Body of pancreas (tissue), 4 donors: Measurements from ENCODE around the gene CHD6. TPM values are rescaled to one million over a fixed set of nuclear protein-coding genes. Genes with fewer than 3 reads are reported as not detected.

Experiments used
- ATAC-seq: fragments of 150-250 bp; one replicate; pipeline ENCODE4 v1.9.1; 2016
- DNase-seq, 4 donors: peaks; one replicate each; pipeline ENCODE4 v3.0.0-alpha.2; 2019
- H3K27ac ChIP-seq, 4 donors: fragments of 200-600 bp; sonication (generic); 1 replicate in 3 of 4; 2 replicates in 1 of 4; pipeline versions ENCODE4 v1.5.1 to v1.6.1; 2016 to 2019; ENCODE audit warnings: mild to moderate bottlenecking in 1 of 4, mixed read lengths in 1 of 4, moderate library complexity in 1 of 4
- H3K27me3 ChIP-seq, 2 donors: fragments of 200-600 bp; sonication (generic); one replicate each; pipeline ENCODE4 v1.6.0; 2016; ENCODE audit warnings: mild to moderate bottlenecking in 1 of 2
- H3K36me3 ChIP-seq, 2 donors: fragments of 200-600 bp; sonication (generic); replicated peaks in 1 of 2; 2 replicates each; pipeline ENCODE4 v1.5.1; 2016; ENCODE audit warnings: low read depth in 2 of 2; ENCODE audit not compliant: insufficient read depth in 1 of 2
- H3K4me1 ChIP-seq: fragments of 200-600 bp; sonication (generic); one replicate; pipeline ENCODE4 v1.6.0; 2016
- H3K4me3 ChIP-seq, 2 donors: fragments of 200-600 bp; sonication (generic); 1 replicate in 1 of 2; 2 replicates in 1 of 2; pipeline ENCODE4 v1.5.1; 2016 to 2019
- H3K9me3 ChIP-seq, 3 donors: fragments of 200-600 bp; sonication (generic); 1 replicate in 2 of 3; 2 replicates in 1 of 3; pipeline ENCODE4 v1.5.1; 2016
- CTCF ChIP-seq, 7 experiments: fragments of 450-650 bp in 4 of 7; fragments of 200-600 bp in 3 of 7; sonication (generic) in 3 of 7; IDR thresholded peaks; one replicate each; pipeline ENCODE4 v1.5.1; 2016 to 2019; ENCODE audit warnings: antibody characterized with exemption in 7 of 7
- POLR2A ChIP-seq, 3 donors: fragments of 450-650 bp; IDR thresholded peaks; one replicate each; pipeline ENCODE4 v1.6.1; 2016; ENCODE audit warnings: antibody characterized with exemption in 3 of 3, mild to moderate bottlenecking in 2 of 3
- WGBS, 2 donors: methylation state at CpG; one replicate each; pipeline ENCODE4 v1.1.5; 2017; 5-methylcytosine and 5-hydroxymethylcytosine counted together
- intact Hi-C: fragments of 100-400 bp; cut with DNase I; formaldehyde crosslinking; loops from one replicate; pipeline ENCODE4 v1.15.1; 2023
- total RNA-seq, 2 donors: library from RNA; depleted of rRNA; stranded (reverse); fragments of >200 nt; gene quantifications; one replicate each; pipeline ENCODE4 v1.1.0, GENCODE V29; 2016

The CHD6 gene
- total RNA-seq, 2 donors from 2014 or later: 21.8 to 43.5 TPM

GRCh38 chr20:41412324-41413120, 205.7 kb downstream of the CHD6 start:
- H3K4me1 ChIP-seq: no peaks in the 10 kb centered on the region
- ATAC-seq: no peak
- no peaks in the 10 kb centered on the region for H3K27me3 ChIP-seq
- intact Hi-C loops: no loop called here
- no peaks in the 10 kb centered on the region for H3K9me3 ChIP-seq
- H3K4me3 ChIP-seq: no peak overlapping the region
- H3K27ac ChIP-seq: no peak overlapping the region
- H3K36me3 ChIP-seq: peaks cover 0 to 56% of the 10 kb centered on the region in 2 donors
- 90 to 91% methylated on average over 12 of the region's 12 CpGs for WGBS, 2 donors
- DNase-seq: no peak
- TF ChIP-seq POLR2A (IDR thresholded peaks at IDR 0.05) (no peak), CTCF (IDR thresholded peaks at IDR 0.05) (no peak)

GRCh38 chr20:41411391-41411847, 206.8 kb downstream of the CHD6 start:
- Histone ChIP-seq H3K36me3 (peaks cover 0 to 64% of the 10 kb centered on the region in 2 donors), H3K4me1 (no peaks in the 10 kb centered on the region), H3K4me3 (no peak overlapping the region), H3K27me3 (no peaks in the 10 kb centered on the region), H3K27ac (no peak overlapping the region), H3K9me3 (no peaks in the 10 kb centered on the region)
- DNase-seq (no peak), ATAC-seq (no peak)
- peak in 3 of 7 experiments; percentile 16 to 37 (median 31) for TF ChIP-seq CTCF (IDR thresholded peaks at IDR 0.05)
- TF ChIP-seq POLR2A (IDR thresholded peaks at IDR 0.05): no peak
- WGBS, 2 donors: 28 to 32% methylated on average over 2 of the region's 2 CpGs
- intact Hi-C loops: no loop called here

DNA sequence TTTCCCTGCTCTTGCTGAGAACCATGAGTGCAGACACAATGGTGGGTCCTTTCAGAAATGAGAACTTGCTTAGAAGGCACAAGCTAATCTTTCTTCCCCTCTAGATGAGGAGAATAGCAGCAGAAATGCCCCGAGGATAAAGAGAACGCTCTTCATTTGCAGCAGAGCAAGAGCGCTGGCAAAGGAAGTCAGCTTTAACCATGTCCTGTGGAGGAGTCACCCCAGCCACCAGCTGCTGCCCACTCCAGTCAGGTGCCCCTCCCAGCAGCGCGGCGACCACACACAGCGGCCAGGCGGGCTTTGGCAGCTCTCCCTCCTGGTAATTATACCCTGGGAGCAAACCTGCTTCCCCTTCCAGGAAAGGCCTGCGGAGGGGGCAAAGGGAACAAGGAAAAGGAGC, 209.2 kb downstream of the CHD6 start:
- H3K4me1 ChIP-seq: no peaks in the 10 kb centered on the region
- WGBS, 2 donors: 73 to 91% methylated on average over 7 to 9 of the region's 9 CpGs
- TF ChIP-seq CTCF (IDR thresholded peaks at IDR 0.05) (no peak), POLR2A (IDR thresholded peaks at IDR 0.05) (no peak)
- H3K9me3 ChIP-seq: no peaks in the 10 kb centered on the region
- no peak overlapping the region for H3K27ac ChIP-seq
- H3K36me3 ChIP-seq: peaks cover 0 to 58% of the 10 kb centered on the region in 2 donors
- no peak for ATAC-seq
- no peaks in the 10 kb centered on the region for H3K27me3 ChIP-seq
- intact Hi-C loops: no loop called here
- DNase-seq: no peak
- H3K4me3 ChIP-seq: no peak overlapping the region

DNA sequence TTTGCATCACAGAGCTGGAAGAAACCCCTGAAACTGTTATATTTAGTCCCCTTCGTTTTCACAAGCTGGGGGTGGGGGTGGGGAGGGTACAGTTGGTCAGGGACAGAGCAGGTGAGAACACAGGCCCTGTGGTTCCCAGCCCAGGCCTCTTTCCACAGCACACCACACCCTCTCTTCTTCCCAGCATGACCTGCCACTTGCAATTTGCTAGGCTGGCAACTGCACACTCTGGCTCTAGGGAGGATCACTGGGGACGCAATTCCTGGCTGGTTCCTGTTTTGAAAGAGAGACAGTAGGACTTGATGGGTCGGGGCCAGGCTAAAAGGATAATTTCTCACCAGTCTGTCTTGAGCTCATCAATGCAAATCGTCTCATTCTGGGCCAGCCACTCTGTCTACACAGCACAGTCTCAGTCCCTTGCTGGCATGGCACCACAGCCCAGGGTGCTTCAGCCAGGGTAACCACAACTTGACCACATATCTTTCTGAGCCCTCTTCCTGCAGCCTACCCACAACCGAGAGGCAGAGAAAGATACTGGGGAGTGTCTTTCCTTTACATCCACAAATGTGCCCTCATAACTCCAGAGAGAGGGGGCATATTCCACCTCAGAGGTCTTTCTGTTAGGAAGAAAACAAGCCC, 209.9 kb downstream of the CHD6 start:
- intact Hi-C loops: no loop called here
- WGBS, 2 donors: 59 to 79% methylated on average over 5 of the region's 5 CpGs
- H3K4me3 ChIP-seq: no peak overlapping the region
- H3K27ac ChIP-seq: no peak overlapping the region
- H3K4me1 ChIP-seq: no peaks in the 10 kb centered on the region
- TF ChIP-seq CTCF (IDR thresholded peaks at IDR 0.05) (no peak), POLR2A (IDR thresholded peaks at IDR 0.05) (no peak)
- DNase-seq (no peak), ATAC-seq (no peak)
- H3K36me3 ChIP-seq: peaks cover 0 to 53% of the 10 kb centered on the region in 2 donors
- H3K9me3 ChIP-seq: no peaks in the 10 kb centered on the region
- H3K27me3 ChIP-seq: no peaks in the 10 kb centered on the region
